ENCODE data around the gene PLCG2.

DNA sequence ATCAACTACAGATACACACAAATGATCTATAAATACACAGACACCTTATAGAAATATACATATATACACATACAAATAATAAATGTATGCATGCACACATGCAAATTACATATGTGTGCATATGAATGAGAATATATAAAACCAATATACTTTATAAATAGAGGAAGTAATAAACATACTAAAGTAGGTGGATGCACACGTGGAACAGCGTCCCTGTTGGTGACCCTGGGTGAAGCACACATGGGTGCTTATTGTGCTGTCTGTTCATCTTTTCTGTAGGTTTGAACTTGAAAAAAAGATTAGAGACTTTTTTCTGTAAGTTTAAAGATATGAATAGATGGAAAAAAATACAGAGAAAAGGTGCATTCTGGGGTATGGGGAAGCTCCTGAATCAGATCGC is 120.9 kb downstream of the PLCG2 start:
- TF ChIP-seq, protein P1, sequence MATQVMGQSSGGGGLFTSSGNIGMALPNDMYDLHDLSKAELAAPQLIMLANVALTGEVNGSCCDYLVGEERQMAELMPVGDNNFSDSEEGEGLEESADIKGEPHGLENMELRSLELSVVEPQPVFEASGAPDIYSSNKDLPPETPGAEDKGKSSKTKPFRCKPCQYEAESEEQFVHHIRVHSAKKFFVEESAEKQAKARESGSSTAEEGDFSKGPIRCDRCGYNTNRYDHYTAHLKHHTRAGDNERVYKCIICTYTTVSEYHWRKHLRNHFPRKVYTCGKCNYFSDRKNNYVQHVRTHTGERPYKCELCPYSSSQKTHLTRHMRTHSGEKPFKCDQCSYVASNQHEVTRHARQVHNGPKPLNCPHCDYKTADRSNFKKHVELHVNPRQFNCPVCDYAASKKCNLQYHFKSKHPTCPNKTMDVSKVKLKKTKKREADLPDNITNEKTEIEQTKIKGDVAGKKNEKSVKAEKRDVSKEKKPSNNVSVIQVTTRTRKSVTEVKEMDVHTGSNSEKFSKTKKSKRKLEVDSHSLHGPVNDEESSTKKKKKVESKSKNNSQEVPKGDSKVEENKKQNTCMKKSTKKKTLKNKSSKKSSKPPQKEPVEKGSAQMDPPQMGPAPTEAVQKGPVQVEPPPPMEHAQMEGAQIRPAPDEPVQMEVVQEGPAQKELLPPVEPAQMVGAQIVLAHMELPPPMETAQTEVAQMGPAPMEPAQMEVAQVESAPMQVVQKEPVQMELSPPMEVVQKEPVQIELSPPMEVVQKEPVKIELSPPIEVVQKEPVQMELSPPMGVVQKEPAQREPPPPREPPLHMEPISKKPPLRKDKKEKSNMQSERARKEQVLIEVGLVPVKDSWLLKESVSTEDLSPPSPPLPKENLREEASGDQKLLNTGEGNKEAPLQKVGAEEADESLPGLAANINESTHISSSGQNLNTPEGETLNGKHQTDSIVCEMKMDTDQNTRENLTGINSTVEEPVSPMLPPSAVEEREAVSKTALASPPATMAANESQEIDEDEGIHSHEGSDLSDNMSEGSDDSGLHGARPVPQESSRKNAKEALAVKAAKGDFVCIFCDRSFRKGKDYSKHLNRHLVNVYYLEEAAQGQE (IDR thresholded peaks at IDR 0.05; ENCODE audit: insufficient read depth in 1 of 2, low read depth in 2 of 2, low read length in 2 of 2): no peak
- no peak for TF ChIP-seq TAF1 (IDR thresholded peaks at IDR 0.05; ENCODE audit: borderline replicate concordance, insufficient read depth, low read length)
- no peak for TF ChIP-seq FOXP2 (optimal IDR thresholded peaks at IDR 0.05; ENCODE audit: borderline replicate concordance, extremely low read depth, extremely low read length, insufficient read depth)
- TF ChIP-seq POLR2AphosphoS5 (IDR thresholded peaks at IDR 0.05; ENCODE audit: low read depth, low read length): no peak

All from PFSK-1 (cell line).